AG09309 (cell line): Measurements from ENCODE around the gene SLC28A2.
A peak's percentile ranks its signal among the peaks of the same experiment; 100 is the strongest.
"Not testable (repeated sequence)": the region's sequence is repeated elsewhere in the genome, so short reads cannot be mapped to it uniquely, and the experiment has no call there.

Experiments used
- DNase-seq: peaks from one replicate; pipeline ENCODE4 v3.0.0-alpha.2; 2010; ENCODE audit warnings: low read depth
- H3K4me3 ChIP-seq: 2 replicates; pipeline ENCODE4 v1.5.1; 2011; ENCODE audit warnings: mild to moderate bottlenecking, low read depth, low read length, moderate library complexity; ENCODE audit not compliant: control insufficient read depth
- TF ChIP-seq, protein P1 (sequence below): IDR thresholded peaks from 2 replicates; pipeline ENCODE4 v1.5.1; 2011; ENCODE audit warnings: mild to moderate bottlenecking, low read depth, low read length, inconsistent platforms; ENCODE audit not compliant: insufficient read depth, control insufficient read depth; ENCODE audit errors: missing control alignments

SLC28A2 gene

DNA sequence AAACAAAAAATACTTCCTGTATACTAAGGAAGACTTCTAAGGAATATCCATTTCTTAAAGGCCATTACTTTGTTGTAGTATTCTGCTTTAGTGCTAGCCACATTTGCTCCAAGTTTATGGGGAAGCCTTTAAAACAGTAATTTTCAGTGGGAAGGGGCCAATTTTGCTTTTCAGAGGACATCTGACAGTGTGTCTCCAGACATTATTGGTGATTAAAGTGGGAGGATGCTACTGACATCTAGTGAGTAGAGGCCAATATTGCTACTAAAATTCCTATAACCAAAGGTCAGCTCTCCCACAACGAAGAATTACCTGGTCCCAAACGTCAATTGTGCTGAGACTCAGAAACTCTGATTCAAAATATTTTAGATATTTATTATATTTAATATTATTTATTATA, 24.8 kb downstream of the SLC28A2 start:
- TF ChIP-seq, protein P1, sequence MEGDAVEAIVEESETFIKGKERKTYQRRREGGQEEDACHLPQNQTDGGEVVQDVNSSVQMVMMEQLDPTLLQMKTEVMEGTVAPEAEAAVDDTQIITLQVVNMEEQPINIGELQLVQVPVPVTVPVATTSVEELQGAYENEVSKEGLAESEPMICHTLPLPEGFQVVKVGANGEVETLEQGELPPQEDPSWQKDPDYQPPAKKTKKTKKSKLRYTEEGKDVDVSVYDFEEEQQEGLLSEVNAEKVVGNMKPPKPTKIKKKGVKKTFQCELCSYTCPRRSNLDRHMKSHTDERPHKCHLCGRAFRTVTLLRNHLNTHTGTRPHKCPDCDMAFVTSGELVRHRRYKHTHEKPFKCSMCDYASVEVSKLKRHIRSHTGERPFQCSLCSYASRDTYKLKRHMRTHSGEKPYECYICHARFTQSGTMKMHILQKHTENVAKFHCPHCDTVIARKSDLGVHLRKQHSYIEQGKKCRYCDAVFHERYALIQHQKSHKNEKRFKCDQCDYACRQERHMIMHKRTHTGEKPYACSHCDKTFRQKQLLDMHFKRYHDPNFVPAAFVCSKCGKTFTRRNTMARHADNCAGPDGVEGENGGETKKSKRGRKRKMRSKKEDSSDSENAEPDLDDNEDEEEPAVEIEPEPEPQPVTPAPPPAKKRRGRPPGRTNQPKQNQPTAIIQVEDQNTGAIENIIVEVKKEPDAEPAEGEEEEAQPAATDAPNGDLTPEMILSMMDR: peak; percentile 55
- H3K4me3 ChIP-seq: no peak overlapping the region
- DNase-seq: peak; percentile 13

DNA sequence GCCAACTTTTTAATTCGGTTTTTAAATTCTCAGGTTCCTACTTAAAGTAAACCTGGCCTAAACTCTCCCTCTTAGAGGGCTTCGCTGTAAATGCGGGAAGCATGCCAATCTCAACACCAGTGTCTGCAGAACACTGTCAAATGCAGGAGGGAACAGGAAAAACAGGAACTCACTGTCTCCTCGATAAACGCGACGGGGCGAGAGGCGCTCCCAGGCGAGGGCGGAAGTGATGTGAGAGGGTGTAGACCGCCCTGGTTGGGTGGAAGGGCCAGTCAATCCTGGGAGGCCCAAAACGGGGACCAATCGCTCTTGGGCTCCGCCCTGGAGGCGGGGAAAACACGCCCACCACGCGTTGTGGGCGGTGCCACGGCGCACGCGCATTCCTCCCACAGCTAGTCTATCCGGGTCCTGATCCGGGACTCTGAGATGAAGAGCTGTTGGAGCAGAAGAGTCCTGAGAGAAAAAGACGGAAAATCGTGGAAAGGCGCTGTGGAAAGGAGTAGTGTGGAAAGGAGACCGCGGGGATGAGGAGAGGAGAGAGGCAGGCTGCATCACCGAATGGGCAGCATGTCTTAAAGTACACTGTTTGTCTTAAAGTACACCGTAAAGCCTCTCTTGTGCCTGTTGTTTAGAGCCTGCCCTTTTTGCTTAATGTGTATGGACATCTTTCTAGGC, 27.1 kb downstream of the SLC28A2 start:
- H3K4me3 ChIP-seq: peak overlapping the region; percentile 74
- peak; percentile 87 for DNase-seq
- TF ChIP-seq, protein P1: no peak

DNA sequence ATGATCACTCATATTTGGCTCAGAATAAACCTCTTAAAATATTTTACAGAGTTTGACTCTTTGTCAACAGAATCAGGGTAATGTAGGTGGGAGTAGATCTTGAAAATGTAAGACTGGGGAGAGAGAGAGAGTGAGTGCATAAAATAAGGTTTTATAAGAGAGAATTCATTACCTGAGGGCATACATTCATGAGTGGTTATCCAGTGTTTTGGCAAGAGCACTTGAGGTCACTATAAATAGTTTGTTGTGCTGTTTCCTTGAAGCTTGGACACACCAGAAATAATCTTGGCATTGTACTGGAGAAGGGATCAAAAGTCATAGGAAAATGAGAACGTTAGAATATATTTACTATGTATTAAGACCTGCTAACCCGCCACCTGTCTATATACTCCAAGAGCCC, 33.4 kb downstream of the SLC28A2 start:
- H3K4me3 ChIP-seq: no peak overlapping the region
- TF ChIP-seq, protein P1: no peak
- DNase-seq: no peak

DNA sequence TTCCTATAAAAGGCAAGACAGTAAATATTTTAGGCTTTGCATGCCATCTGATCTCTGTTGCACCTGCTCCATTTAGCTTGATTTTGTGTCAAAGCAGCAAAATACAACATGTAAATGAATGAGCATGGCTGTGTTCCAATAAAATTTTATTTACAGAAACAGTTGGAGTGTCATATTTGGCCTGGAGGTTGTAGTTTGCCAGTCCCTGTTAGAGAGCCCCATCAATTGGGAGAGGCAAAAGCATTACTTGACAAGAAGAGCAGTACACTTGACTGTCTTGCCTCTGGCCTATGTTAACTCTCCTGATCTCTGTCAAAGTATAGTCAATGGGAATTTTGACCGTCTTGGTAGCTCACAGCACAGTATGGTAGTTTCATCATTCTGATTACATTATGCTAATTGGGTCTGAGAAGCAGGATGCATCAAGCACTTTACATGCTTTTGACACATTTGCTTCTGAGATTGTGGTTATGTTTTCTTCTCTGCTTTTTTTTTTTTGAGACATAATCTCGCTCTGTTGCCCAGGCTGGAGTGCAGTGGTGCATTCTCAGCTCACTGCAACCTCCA, 35.4 kb downstream of the SLC28A2 start:
- TF ChIP-seq, protein P1: no peak
- DNase-seq: no peak
- no peak overlapping the region for H3K4me3 ChIP-seq

DNA sequence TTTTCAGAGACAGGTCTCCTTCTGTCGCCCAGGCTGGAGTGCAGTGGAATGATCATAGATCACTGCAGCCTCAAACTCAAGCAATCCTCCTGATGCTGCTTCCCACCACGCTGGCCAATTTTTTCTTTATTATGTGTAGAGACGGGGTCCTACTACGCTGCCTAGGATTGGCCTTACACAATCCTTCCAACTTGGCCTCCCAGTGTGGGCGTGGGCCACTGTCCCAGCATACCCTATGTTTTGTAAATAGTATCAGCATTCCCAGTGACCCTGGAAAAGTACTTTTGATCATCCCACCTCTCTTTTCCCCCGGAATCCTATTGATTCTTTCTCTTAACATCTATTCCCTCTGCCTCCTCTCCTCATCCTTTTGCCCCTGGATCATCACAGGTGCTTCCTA, 36.9 kb downstream of the SLC28A2 start:
- TF ChIP-seq, protein P1: no peak
- no peak for DNase-seq
- H3K4me3 ChIP-seq: no peak overlapping the region

DNA sequence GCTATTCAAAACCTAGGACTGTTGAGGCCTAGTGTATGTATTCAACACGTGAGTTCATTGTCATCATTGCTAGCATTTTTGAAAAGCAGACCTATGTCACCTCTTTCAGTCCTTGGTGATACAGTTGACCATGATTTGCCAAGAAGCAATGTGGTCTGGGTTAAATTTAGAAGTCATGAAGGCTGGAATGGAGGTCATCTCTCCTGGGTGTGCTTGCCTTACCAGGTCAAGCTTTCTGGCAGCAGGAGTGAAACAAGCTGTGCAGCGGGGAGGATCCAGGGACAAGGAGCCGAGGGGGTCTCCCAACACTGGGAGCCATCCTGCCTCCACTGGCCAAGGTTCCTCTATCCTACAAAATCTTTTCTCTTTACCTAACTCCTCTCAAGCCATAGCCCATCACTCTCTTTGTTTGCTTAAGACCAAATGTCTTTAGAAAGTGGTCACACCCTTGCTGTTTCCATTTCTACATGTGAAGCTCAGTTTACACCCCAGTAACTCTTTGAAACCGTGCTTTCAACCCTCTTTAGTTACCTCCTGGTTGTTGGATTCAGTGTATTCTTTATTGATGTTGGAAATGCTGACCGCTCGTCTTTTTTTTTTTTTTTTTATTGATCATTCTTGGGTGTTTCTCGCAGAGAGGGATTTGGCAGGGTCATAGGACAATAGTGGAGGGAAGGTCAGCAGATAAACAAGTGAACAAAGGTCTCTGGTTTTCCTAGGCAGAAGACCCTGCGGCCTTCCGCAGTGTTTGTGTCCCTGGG, 40.0 kb downstream of the SLC28A2 start:
- no peak overlapping the region for H3K4me3 ChIP-seq
- TF ChIP-seq, protein P1: no peak
- no peak for DNase-seq

DNA sequence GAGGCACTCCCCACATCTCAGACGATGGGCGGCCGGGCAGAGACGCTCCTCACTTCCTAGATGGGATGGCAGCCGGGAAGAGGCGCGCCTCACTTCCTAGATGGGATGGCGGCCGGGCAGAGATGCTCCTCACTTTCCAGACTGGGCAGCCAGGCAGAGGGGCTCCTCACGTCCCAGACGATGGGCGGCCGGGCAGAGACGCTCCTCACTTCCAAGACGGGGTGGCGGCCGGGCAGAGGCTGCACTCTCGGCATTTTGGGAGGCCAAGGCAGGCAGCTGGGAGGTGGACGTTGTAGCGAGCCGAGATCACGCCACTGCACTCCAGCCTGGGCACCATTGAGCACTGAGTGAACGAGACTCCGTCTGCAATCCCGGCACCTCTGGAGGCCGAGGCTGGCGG, 41.3 kb downstream of the SLC28A2 start:
- not testable (repeated sequence) for H3K4me3 ChIP-seq, DNase-seq

DNA sequence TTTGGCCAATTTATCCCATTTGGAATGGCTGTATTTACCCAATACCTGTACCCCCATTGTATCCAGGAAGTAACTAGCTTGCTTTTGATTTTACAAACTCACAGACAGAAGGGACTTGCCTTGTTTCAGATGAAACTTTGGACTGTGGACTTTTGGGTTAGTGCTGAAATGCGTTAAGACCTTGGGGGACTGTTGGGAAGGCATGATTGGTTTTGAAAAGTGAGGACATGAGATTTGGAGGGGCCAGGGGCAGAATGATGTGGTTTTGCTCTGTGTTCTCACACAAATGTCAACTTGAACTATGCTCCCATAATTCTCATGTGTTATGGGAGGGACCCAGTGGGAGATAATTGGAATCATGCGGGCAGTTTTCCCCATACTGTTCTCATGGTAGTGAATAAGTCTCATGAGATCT, 46.9 kb downstream of the SLC28A2 start:
- DNase-seq, H3K4me3 ChIP-seq: not testable (repeated sequence)
